BJ (cell line): Measurements from ENCODE around the gene PTX4. TPM values are rescaled to one million over a fixed set of nuclear protein-coding genes. Genes with fewer than 3 reads are reported as not detected.

Source experiments
- CTCF ChIA-PET: fragments of 350-600 bp; formaldehyde crosslinking; extraction: SDS; loops from one replicate; lab custom pipeline; 2021; ENCODE audit warnings: antibody characterized with exemption, inconsistent platforms; lab: Yijun Ruan, JAX
- POLR2A ChIA-PET: fragments of 300-600 bp; sonication (Branson Sonifier 250); formaldehyde crosslinking; extraction: SDS; loops from one replicate; lab custom pipeline; 2021; ENCODE audit warnings: antibody characterized with exemption; lab: Charles Lee
- DNase-seq: peaks from one replicate; pipeline ENCODE4 v3.0.0-alpha.2; 2011; ENCODE audit warnings: low read depth
- H3K27me3 ChIP-seq: 2 replicates; pipeline ENCODE4 v1.6.0; 2011; ENCODE audit warnings: low read length; ENCODE audit not compliant: control insufficient read depth, insufficient read depth
- H3K36me3 ChIP-seq: 2 replicates; pipeline ENCODE4 v1.5.1; 2011; ENCODE audit warnings: low read length; ENCODE audit not compliant: control insufficient read depth, insufficient read depth
- H3K4me3 ChIP-seq: 2 replicates; pipeline ENCODE4 v1.5.1; 2011; ENCODE audit warnings: low read depth, mild to moderate bottlenecking, control low read depth, low read length
- CTCF ChIP-seq: IDR thresholded peaks from 2 replicates; pipeline ENCODE4 v1.5.1; 2011; ENCODE audit warnings: low read depth, mild to moderate bottlenecking, control low read depth, inconsistent platforms, low read length, moderate library complexity; ENCODE audit not compliant: insufficient read depth
- polyA plus RNA-seq: library from polyadenylated mRNA; depleted of rRNA; stranded (reverse); fragments of >200 nt; gene quantifications from 2 replicates; pipeline ENCODE4 v1.2.3, GENCODE V29; 2011; rRNA removed

PTX4 gene
- polyA plus RNA-seq, 1 experiment, result not detected

DNA sequence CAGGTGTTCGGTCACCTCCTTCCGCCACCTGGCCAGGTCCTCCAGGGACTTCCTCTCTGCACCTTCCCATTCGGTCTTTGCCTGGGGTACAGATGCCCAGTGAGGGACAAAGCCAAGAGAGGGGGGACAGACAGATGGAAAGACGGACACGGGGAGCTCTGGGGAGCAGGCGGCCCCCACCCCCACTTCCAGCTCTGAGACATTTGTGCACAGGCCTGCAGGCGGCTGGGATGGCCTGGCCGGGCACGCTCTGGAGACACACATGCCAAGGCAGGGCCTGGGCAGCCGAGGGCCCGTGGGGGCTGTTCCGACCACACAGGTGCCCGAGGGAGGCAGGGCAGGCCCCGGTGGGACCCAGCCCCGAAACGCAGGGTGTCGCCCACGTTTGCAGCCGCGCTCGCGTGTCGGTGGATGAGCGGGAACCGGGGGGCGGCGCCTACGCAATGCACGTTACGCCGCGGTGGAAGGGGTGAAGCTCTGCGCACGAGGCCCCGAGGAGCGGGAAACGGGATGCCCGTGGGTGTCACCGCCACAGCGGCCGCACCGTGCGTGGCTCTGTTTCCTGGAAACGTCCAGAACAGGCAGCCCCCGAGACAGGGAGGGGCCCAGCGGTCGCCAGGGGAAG is 51.9 kb downstream of the PTX4 start:
- no peak overlapping the region for H3K4me3 ChIP-seq
- POLR2A ChIA-PET, result no interaction called here
- no peaks in the 10 kb centered on the region for H3K36me3 ChIP-seq
- no peaks in the 10 kb centered on the region for H3K27me3 ChIP-seq
- CTCF ChIA-PET, result no interaction called here
- TF ChIP-seq CTCF, result no peak
- DNase-seq, result no peak

DNA sequence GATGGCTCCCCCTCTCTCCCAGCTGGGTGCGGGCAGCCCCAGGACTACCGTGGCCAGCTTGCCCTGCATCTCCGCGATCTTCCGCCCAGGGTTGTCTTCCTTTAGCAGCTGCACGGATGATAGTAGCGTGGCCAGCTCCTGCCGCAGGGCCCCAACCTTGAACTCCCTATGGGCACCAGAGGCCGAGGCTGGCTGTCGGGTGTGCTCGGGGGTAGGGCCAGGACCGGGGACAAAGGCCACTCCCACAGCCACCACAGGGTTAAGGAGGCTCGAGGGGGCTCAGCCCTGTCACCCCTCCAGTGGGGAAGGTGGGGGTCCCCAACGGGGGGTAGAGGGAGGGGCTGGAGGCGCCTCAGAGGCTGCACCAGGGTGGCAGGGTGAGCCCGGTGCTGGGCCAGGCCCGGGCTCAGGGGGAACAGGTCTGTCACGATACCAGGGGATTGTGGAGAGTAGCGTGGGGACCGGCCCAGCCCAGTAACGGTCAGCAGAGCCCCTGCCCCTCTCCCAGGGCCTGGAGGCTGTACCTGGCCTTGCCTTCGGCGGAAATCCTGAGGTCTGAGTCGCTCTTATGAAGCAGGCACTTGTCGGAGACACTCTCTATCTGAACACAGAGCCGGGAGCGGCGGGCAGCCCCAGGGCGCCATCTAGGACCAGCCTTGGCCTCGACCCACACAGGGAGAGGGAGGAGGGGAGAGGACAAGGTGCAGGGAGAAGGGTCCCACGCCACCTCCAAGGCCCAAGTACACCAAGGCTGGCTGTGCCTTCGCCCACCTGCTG is 52.6 kb downstream of the PTX4 start:
- H3K36me3 ChIP-seq, result no peaks in the 10 kb centered on the region
- CTCF ChIA-PET, result no interaction called here
- H3K27me3 ChIP-seq, result no peaks in the 10 kb centered on the region
- POLR2A ChIA-PET, result no interaction called here
- H3K4me3 ChIP-seq, result no peak overlapping the region
- no peak for TF ChIP-seq CTCF
- DNase-seq, result no peak

Other genes with a start within 250 kb of the PTX4 start
- gene TPSAB1, start 248.2 kb downstream of the PTX4 start, polyA plus RNA-seq, result not detected in 2 replicates
- not detected in 2 replicates for gene TPSD1, start 232.9 kb downstream of the PTX4 start, polyA plus RNA-seq
- 81.2 and 138 TPM in 2 replicates for gene UBE2I, start 179.3 kb downstream of the PTX4 start, polyA plus RNA-seq
- gene BAIAP3, start 155.3 kb downstream of the PTX4 start, polyA plus RNA-seq, result 0.29 and 0.33 TPM in 2 replicates
- 43.1 and 52.3 TPM in 2 replicates for gene TSR3, start 137.1 kb downstream of the PTX4 start, polyA plus RNA-seq
- 74.1 and 113 TPM in 2 replicates for gene GNPTG, start 137.0 kb downstream of the PTX4 start, polyA plus RNA-seq
- 7.9 and 15.4 TPM in 2 replicates for gene UNKL, start 74.2 kb downstream of the PTX4 start, polyA plus RNA-seq
- 13.3 and 19.3 TPM in 2 replicates for gene UQCC4, start 68.2 kb downstream of the PTX4 start, polyA plus RNA-seq
- gene PERCC1, start 57.9 kb downstream of the PTX4 start, polyA plus RNA-seq, result not detected in 2 replicates
- 0.04 and 0.23 TPM in 2 replicates for gene CCDC154, start 44.4 kb downstream of the PTX4 start, polyA plus RNA-seq
- gene CLCN7, start 13.9 kb downstream of the PTX4 start, polyA plus RNA-seq, result 19.6 and 36.4 TPM in 2 replicates
- gene TELO2, start 4.4 kb upstream of the PTX4 start, polyA plus RNA-seq, result 8.1 and 15.9 TPM in 2 replicates
- 42.4 and 81.9 TPM in 2 replicates for gene TMEM204, start 44.7 kb upstream of the PTX4 start, polyA plus RNA-seq
- gene IFT140, start 123.1 kb upstream of the PTX4 start, polyA plus RNA-seq, result 5.3 and 10.4 TPM in 2 replicates
- 5.2 and 8.0 TPM in 2 replicates for gene CRAMP1, start 123.4 kb upstream of the PTX4 start, polyA plus RNA-seq
- gene JPT2, start 189.3 kb upstream of the PTX4 start, polyA plus RNA-seq, result 46.2 and 47.6 TPM in 2 replicates
- 12.3 and 22.5 TPM in 2 replicates for gene MAPK8IP3, start 217.3 kb upstream of the PTX4 start, polyA plus RNA-seq